Gastrocnemius medialis (tissue), 4 donors: ENCODE data around the gene MAP3K5.

Source experiments
- POLR2A ChIP-seq, 2 donors: fragments of 450-650 bp; IDR thresholded peaks; one replicate each; pipeline ENCODE4 v1.6.1; 2017; ENCODE audit warnings: antibody characterized with exemption in 2 of 2, mild to moderate bottlenecking in 2 of 2, moderate library complexity in 2 of 2
- TF ChIP-seq, protein P1 (sequence below), 5 experiments: fragments of 450-650 bp in 3 of 5; fragments of 200-600 bp in 2 of 5; sonication (generic) in 2 of 5; IDR thresholded peaks in 4 of 5; conservative IDR thresholded peaks in 1 of 5; 1 replicate in 4 of 5; 2 replicates in 1 of 5; pipeline ENCODE4 v1.5.1; 2016 to 2019; ENCODE audit warnings: antibody characterized with exemption in 5 of 5, mild to moderate bottlenecking in 3 of 5, moderate library complexity in 3 of 5

- TF ChIP-seq, protein P1, sequence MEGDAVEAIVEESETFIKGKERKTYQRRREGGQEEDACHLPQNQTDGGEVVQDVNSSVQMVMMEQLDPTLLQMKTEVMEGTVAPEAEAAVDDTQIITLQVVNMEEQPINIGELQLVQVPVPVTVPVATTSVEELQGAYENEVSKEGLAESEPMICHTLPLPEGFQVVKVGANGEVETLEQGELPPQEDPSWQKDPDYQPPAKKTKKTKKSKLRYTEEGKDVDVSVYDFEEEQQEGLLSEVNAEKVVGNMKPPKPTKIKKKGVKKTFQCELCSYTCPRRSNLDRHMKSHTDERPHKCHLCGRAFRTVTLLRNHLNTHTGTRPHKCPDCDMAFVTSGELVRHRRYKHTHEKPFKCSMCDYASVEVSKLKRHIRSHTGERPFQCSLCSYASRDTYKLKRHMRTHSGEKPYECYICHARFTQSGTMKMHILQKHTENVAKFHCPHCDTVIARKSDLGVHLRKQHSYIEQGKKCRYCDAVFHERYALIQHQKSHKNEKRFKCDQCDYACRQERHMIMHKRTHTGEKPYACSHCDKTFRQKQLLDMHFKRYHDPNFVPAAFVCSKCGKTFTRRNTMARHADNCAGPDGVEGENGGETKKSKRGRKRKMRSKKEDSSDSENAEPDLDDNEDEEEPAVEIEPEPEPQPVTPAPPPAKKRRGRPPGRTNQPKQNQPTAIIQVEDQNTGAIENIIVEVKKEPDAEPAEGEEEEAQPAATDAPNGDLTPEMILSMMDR (IDR thresholded peaks at IDR 0.05 in 4 of 5, conservative IDR thresholded peaks at IDR 0.05 in 1 of 5), result no peak
- no peak for TF ChIP-seq POLR2A (IDR thresholded peaks at IDR 0.05)
Measured at GRCh38 chr6:136754820-136755219, 37.5 kb downstream of the MAP3K5 start.
